Chondrocyte (in vitro differentiated cells): Measurements from ENCODE around the gene PCCA. TPM values are rescaled to one million over a fixed set of nuclear protein-coding genes. Genes with fewer than 3 reads are reported as not detected.
A peak's percentile ranks its signal among the peaks of the same experiment; 100 is the strongest.

ENCODE experiments used
- DNase-seq: peaks from one replicate; pipeline ENCODE4 v3.0.0; 2021; ENCODE audit warnings: mixed read lengths, low spot score
- H3K27ac Mint-ChIP-seq: one replicate; pipeline ENCODE4 v1.8.0; 2021; ENCODE audit warnings: mild to moderate bottlenecking, moderate library complexity, mixed read lengths; ENCODE audit not compliant: unreplicated experiment
- H3K27me3 Mint-ChIP-seq: 2 replicates; pipeline ENCODE4 v1.8.0; 2021; ENCODE audit warnings: low read depth, mixed read lengths
- H3K36me3 Mint-ChIP-seq: 2 replicates; pipeline ENCODE4 v1.8.0; 2021; ENCODE audit warnings: low read depth, mixed read lengths
- H3K4me1 Mint-ChIP-seq: 2 replicates; pipeline ENCODE4 v1.8.0; 2021; ENCODE audit warnings: low read depth, mild to moderate bottlenecking, mixed read lengths
- H3K4me3 Mint-ChIP-seq: one replicate; pipeline ENCODE4 v1.8.0; 2021; ENCODE audit warnings: mild to moderate bottlenecking, moderate library complexity, mixed read lengths; ENCODE audit not compliant: unreplicated experiment
- H3K9me3 Mint-ChIP-seq: 2 replicates; pipeline ENCODE4 v1.8.0; 2021; ENCODE audit warnings: low read depth, mixed read lengths
- total RNA-seq: library from RNA; stranded (reverse); gene quantifications from 3 replicates; pipeline ENCODE4 v1.2.1, GENCODE V29; 2021
- TF ChIP-seq, protein P1 (sequence below): fragments of 200-600 bp; sonication (generic); IDR thresholded peaks from 2 replicates; pipeline ENCODE4 v1.5.0; 2021; ENCODE audit warnings: antibody characterized with exemption, mild to moderate bottlenecking, moderate library complexity

Gene PCCA
- total RNA-seq, 1 donor from 2014 or later: 15.1 TPM

DNA sequence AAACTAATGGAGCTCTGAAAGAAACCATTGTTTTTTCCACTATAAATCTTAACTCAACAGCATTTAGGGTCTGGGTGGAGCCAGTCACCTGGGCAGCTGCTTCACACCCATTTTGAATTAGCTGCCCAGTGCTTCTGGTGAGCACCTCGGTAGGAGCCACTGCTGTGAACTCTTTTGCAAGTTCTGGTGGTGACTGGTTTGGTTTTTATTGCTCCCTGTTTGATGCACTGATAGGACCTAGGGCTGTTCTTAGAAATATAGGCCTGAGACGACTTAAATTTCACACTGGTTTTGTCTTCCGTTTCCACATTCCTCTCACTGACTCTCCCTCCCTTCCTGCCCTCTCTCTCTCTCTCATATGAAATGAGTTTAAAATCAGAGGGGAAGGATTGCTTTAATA is 395.8 kb downstream of the PCCA start:
- Mint-ChIP-seq H3K27ac (peak overlapping the region; percentile 39), H3K9me3 (no peaks in the 10 kb centered on the region), H3K4me3 (no peak overlapping the region), H3K27me3 (no peaks in the 10 kb centered on the region), H3K4me1 (peaks cover 10% of the 10 kb centered on the region), H3K36me3 (no peaks in the 10 kb centered on the region)
- no peak for DNase-seq
- TF ChIP-seq, protein P1, sequence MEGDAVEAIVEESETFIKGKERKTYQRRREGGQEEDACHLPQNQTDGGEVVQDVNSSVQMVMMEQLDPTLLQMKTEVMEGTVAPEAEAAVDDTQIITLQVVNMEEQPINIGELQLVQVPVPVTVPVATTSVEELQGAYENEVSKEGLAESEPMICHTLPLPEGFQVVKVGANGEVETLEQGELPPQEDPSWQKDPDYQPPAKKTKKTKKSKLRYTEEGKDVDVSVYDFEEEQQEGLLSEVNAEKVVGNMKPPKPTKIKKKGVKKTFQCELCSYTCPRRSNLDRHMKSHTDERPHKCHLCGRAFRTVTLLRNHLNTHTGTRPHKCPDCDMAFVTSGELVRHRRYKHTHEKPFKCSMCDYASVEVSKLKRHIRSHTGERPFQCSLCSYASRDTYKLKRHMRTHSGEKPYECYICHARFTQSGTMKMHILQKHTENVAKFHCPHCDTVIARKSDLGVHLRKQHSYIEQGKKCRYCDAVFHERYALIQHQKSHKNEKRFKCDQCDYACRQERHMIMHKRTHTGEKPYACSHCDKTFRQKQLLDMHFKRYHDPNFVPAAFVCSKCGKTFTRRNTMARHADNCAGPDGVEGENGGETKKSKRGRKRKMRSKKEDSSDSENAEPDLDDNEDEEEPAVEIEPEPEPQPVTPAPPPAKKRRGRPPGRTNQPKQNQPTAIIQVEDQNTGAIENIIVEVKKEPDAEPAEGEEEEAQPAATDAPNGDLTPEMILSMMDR: no peak

DNA sequence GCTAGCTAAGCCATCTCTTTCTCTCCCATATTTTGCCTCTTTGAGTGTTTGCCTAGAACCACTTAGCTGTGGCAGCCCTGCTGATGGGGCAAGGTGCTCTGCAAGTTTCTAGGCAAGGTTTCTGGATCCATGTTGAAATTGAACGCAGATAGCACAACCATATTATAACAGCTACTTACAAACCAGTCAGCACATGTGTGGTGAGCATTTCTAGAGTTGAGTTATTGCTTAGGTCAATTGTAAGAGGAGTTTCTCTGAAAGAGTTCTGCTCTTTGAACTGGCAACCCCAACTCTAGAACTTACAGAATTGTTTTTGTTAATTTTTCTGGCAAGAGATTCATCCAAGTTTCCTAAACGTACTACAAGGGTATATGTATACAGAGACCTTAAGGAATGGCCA is 396.4 kb downstream of the PCCA start:
- Mint-ChIP-seq H3K4me3 (no peak overlapping the region), H3K36me3 (no peaks in the 10 kb centered on the region), H3K27ac (no peak overlapping the region)

DNA sequence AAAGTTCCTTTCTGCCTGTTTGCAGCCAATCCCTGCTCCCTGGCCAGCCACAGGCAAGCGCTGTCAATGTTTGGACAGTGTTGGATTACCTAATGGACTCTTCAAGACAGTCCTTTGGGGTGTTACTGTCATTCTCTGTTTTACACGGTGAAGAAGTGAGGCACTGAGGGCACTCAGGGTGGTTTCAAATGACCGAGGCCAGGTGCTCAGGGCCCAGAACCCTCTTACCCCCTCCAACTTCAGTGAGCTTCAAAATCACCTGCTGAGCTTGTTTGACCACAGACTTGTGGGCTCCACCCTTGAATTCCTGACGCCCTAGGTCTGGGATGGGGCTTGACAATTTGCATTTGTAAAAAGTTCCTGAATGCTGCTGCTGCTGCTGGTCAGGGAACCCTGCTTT is 401.8 kb downstream of the PCCA start:
- Mint-ChIP-seq H3K4me3 (no peak overlapping the region), H3K36me3 (peaks cover 1% of the 10 kb centered on the region), H3K4me1 (peaks cover 26% of the 10 kb centered on the region), H3K9me3 (no peaks in the 10 kb centered on the region), H3K27me3 (no peaks in the 10 kb centered on the region), H3K27ac (peak overlapping the region; percentile 76)
- DNase-seq: no peak
- TF ChIP-seq, protein P1: no peak

More for the DNA sequence above, 396.4 kb downstream of the PCCA start:
- peaks cover 12% of the 10 kb centered on the region for H3K4me1 Mint-ChIP-seq
- TF ChIP-seq, protein P1: no peak
- H3K27me3 Mint-ChIP-seq: no peaks in the 10 kb centered on the region
- DNase-seq: no peak
- no peaks in the 10 kb centered on the region for H3K9me3 Mint-ChIP-seq

DNA sequence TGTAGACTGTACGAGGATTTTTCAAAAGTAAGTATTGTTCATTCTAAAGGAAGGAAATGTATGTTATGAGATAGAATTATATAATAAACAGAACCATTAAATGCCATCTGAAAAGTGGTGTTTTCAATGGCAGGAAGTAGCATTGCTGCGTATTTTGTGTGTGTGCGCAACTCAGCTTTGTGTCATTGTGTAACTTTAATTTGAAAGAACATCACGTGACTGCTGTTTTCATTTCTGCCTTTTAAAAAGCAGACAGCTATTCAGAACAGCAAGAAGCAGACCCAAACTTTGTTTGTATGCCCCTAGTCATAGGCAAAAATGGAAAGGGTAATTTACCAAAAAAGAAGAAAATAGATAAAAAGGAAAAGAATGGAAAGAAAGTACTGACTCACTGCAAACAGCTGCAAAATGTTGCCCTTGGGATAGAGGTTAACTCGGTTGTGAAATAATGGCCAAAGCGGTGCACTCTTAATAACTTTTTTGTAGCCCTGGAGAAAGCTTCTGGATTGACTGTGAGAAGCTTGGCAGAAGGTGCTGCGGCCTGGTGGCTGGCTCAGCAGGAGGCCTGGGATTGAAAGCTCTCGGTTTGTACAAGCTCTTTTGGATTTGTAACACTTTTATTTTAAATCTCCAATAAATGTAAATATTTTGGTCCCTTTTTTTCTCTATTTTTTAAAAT is 402.4 kb downstream of the PCCA start:
- Mint-ChIP-seq H3K9me3 (no peaks in the 10 kb centered on the region), H3K27me3 (no peaks in the 10 kb centered on the region), H3K36me3 (peaks cover 1% of the 10 kb centered on the region), H3K27ac (peak overlapping the region; percentile 76), H3K4me3 (no peak overlapping the region), H3K4me1 (peaks cover 26% of the 10 kb centered on the region)
- TF ChIP-seq, protein P1: peak; percentile 59
- no peak for DNase-seq

DNA sequence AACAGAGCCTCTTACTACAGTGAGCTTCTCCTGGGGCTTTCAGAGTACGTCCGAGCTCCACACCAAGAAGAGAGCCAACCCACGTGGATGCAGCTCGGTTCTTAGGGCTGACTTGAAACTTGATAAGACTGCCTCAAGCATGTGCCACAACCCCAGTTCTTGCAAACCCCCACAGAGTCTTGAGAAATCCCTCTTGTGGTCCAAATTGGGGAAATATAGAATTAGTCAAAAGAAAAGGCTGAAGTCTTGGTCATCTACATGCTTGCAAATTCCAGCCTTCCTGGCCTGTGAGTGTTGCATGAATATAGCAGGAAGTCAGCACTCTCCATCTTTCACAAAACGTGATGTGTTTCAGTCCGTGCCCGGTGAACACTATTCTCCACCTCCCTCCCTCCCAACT is 404.5 kb downstream of the PCCA start:
- no peak overlapping the region for H3K4me3 Mint-ChIP-seq
- TF ChIP-seq, protein P1: no peak
- H3K36me3 Mint-ChIP-seq: peaks cover 1% of the 10 kb centered on the region
- no peak for DNase-seq
- no peaks in the 10 kb centered on the region for H3K9me3 Mint-ChIP-seq
- no peak overlapping the region for H3K27ac Mint-ChIP-seq
- H3K4me1 Mint-ChIP-seq: peaks cover 33% of the 10 kb centered on the region
- no peaks in the 10 kb centered on the region for H3K27me3 Mint-ChIP-seq
